OCI-LY1 (cell line): ENCODE results near the gene RASSF9.

ENCODE experiments used
- EZH2 ChIP-seq: fragments of 200-600 bp; sonication (generic), shearing (Covaris generic); IDR thresholded peaks from 2 replicates; pipeline ENCODE4 v1.8.0; 2017; ENCODE audit warnings: borderline replicate concordance, mixed run types, mild to moderate bottlenecking, antibody characterized with exemption, low read length, moderate library complexity, mixed read lengths
- TF ChIP-seq, protein P1 (sequence below): fragments of 200-600 bp; sonication (generic), shearing (Covaris generic); IDR thresholded peaks from 2 replicates; pipeline ENCODE4 v1.5.1; 2017; ENCODE audit warnings: mild to moderate bottlenecking, antibody characterized with exemption, low read length, moderate library complexity, mixed read lengths

DNA sequence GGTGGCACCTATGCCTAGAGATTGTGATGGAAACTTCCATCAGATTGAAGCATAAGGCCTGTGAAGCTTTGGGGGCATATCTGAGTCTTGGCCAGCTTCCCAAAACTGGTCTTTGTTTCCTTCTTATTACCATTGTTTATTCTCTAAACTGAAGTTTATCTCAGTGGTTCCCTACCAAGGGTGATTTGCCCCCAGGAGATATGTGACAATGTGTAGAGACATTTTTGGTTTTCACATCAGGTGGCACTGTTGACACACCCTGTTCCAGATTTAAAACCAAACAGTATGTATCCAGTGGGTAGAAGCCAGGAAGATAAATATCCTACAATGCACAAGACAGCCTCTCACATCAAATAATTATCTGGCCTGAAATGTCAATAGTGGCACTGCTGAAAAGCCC, 22.1 kb downstream of the RASSF9 start:
- TF ChIP-seq, protein P1, sequence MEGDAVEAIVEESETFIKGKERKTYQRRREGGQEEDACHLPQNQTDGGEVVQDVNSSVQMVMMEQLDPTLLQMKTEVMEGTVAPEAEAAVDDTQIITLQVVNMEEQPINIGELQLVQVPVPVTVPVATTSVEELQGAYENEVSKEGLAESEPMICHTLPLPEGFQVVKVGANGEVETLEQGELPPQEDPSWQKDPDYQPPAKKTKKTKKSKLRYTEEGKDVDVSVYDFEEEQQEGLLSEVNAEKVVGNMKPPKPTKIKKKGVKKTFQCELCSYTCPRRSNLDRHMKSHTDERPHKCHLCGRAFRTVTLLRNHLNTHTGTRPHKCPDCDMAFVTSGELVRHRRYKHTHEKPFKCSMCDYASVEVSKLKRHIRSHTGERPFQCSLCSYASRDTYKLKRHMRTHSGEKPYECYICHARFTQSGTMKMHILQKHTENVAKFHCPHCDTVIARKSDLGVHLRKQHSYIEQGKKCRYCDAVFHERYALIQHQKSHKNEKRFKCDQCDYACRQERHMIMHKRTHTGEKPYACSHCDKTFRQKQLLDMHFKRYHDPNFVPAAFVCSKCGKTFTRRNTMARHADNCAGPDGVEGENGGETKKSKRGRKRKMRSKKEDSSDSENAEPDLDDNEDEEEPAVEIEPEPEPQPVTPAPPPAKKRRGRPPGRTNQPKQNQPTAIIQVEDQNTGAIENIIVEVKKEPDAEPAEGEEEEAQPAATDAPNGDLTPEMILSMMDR, result no peak
- no peak for TF ChIP-seq EZH2
